Upper lobe of left lung (tissue), 6 donors: ENCODE data around the gene CD247. TPM values are rescaled to one million over a fixed set of nuclear protein-coding genes. Genes with fewer than 3 reads are reported as not detected.

Source experiments
- ATAC-seq, 2 donors: fragments of 200-7000 bp; cut with Tn5 transposase; one replicate each; pipeline ENCODE4 v1.9.1; 2022; ENCODE audit warnings: mild to moderate bottlenecking in 2 of 2, moderate library complexity in 2 of 2; ENCODE audit not compliant: low FRiP score in 2 of 2
- DNase-seq, 2 donors: peaks; one replicate each; pipeline ENCODE4 v3.0.0-alpha.2; 2019 to 2020
- H3K27ac ChIP-seq, 4 donors: fragments of 200-600 bp; sonication (generic); one replicate each; pipeline ENCODE4 v1.5.1; 2016 to 2019
- H3K27me3 ChIP-seq, 4 donors: fragments of 200-600 bp; sonication (generic); one replicate each; pipeline ENCODE4 v1.5.1; 2017 to 2019
- H3K36me3 ChIP-seq, 4 donors: fragments of 200-600 bp; sonication (generic); one replicate each; pipeline ENCODE4 v1.5.1; 2016 to 2019
- H3K4me1 ChIP-seq, 4 donors: fragments of 200-600 bp; sonication (generic); one replicate each; pipeline ENCODE4 v1.5.1; 2018 to 2019
- H3K4me3 ChIP-seq, 4 donors: fragments of 200-600 bp; sonication (generic); one replicate each; pipeline ENCODE4 v1.5.1; 2017 to 2019; ENCODE audit warnings: mild to moderate bottlenecking in 2 of 4, moderate library complexity in 1 of 4
- H3K9me3 ChIP-seq, 4 donors: fragments of 200-600 bp; sonication (generic); one replicate each; pipeline ENCODE4 v1.5.1; 2018 to 2019
- EP300 ChIP-seq, 4 donors: sonication (generic); formaldehyde crosslinking; IDR thresholded peaks; one replicate each; pipeline ENCODE4 v1.5.1; 2017; ENCODE audit warnings: antibody characterized with exemption in 4 of 4, control low read depth in 2 of 4
- POLR2A ChIP-seq, 4 donors: fragments of 450-650 bp; IDR thresholded peaks; one replicate each; pipeline ENCODE4 v1.5.1; 2016 to 2017; ENCODE audit warnings: antibody characterized with exemption in 4 of 4, mild to moderate bottlenecking in 2 of 4
- POLR2AphosphoS5 ChIP-seq, 2 donors: sonication (generic); formaldehyde crosslinking; IDR thresholded peaks; one replicate each; pipeline ENCODE4 v1.5.1; 2017; ENCODE audit warnings: antibody characterized with exemption in 2 of 2
- WGBS, 2 donors: methylation state at CpG; one replicate each; pipeline ENCODE4 v1.1.5; 2017 to 2018; 5-methylcytosine and 5-hydroxymethylcytosine counted together
- total RNA-seq, 6 donors: library from RNA; depleted of rRNA in 4 of 6; stranded (reverse); fragments of >200 nt in 4 of 6; gene quantifications; one replicate each; pipeline versions ENCODE4 v1.1.0 to v1.2.1, GENCODE V29; 2016 to 2021
- TF ChIP-seq, protein P1 (sequence below), 6 experiments: fragments of 450-650 bp in 4 of 6; fragments of 200-600 bp in 2 of 6; sonication (generic) in 2 of 6; IDR thresholded peaks; one replicate each; pipeline ENCODE4 v1.5.1; 2016 to 2019; ENCODE audit warnings: antibody characterized with exemption in 6 of 6
- donor health status: DM: no; HTN: no; CAD: no; lungs with moderate emphysema.
- donor health status: DM: no; HTN: yes; CAD: no; lungs with severe emphysema.

CD247 gene
- total RNA-seq, 6 donors from 2014 or later: 5.0 to 14.7 (median 8.7) TPM

GRCh38 chr1:167469280-167469965 is 48.9 kb downstream of the CD247 start:
- Histone ChIP-seq H3K4me3 (no peak overlapping the region), H3K27me3 (no peaks in the 10 kb centered on the region), H3K9me3 (no peaks in the 10 kb centered on the region), H3K36me3 (no peaks in the 10 kb centered on the region), H3K4me1 (peaks cover 0 to 4% (median 2%) of the 10 kb centered on the region in 4 donors), H3K27ac (no peak overlapping the region)
- TF ChIP-seq POLR2AphosphoS5 (IDR thresholded peaks at IDR 0.05): no peak
- TF ChIP-seq, protein P1, sequence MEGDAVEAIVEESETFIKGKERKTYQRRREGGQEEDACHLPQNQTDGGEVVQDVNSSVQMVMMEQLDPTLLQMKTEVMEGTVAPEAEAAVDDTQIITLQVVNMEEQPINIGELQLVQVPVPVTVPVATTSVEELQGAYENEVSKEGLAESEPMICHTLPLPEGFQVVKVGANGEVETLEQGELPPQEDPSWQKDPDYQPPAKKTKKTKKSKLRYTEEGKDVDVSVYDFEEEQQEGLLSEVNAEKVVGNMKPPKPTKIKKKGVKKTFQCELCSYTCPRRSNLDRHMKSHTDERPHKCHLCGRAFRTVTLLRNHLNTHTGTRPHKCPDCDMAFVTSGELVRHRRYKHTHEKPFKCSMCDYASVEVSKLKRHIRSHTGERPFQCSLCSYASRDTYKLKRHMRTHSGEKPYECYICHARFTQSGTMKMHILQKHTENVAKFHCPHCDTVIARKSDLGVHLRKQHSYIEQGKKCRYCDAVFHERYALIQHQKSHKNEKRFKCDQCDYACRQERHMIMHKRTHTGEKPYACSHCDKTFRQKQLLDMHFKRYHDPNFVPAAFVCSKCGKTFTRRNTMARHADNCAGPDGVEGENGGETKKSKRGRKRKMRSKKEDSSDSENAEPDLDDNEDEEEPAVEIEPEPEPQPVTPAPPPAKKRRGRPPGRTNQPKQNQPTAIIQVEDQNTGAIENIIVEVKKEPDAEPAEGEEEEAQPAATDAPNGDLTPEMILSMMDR (IDR thresholded peaks at IDR 0.05): no peak
- no peak for TF ChIP-seq POLR2A (IDR thresholded peaks at IDR 0.05)
- TF ChIP-seq EP300 (IDR thresholded peaks at IDR 0.05): no peak
- no peak for DNase-seq
- ATAC-seq: no peak
- 68 to 72% methylated on average over 7 of the region's 7 CpGs for WGBS, 2 donors

GRCh38 chr1:167467752-167468151 is 50.6 kb downstream of the CD247 start:
- TF ChIP-seq POLR2A (IDR thresholded peaks at IDR 0.05) (no peak), POLR2AphosphoS5 (IDR thresholded peaks at IDR 0.05) (no peak), EP300 (IDR thresholded peaks at IDR 0.05) (no peak)
- TF ChIP-seq, protein P1 (IDR thresholded peaks at IDR 0.05): no peak
- WGBS, 2 donors: 86 to 88% methylated on average over 9 of the region's 9 CpGs
- Histone ChIP-seq H3K4me3 (no peak overlapping the region), H3K27ac (no peak overlapping the region), H3K27me3 (no peaks in the 10 kb centered on the region), H3K36me3 (no peaks in the 10 kb centered on the region), H3K9me3 (no peaks in the 10 kb centered on the region), H3K4me1 (no peaks in the 10 kb centered on the region)
- no peak for ATAC-seq
- DNase-seq: no peak

DNA sequence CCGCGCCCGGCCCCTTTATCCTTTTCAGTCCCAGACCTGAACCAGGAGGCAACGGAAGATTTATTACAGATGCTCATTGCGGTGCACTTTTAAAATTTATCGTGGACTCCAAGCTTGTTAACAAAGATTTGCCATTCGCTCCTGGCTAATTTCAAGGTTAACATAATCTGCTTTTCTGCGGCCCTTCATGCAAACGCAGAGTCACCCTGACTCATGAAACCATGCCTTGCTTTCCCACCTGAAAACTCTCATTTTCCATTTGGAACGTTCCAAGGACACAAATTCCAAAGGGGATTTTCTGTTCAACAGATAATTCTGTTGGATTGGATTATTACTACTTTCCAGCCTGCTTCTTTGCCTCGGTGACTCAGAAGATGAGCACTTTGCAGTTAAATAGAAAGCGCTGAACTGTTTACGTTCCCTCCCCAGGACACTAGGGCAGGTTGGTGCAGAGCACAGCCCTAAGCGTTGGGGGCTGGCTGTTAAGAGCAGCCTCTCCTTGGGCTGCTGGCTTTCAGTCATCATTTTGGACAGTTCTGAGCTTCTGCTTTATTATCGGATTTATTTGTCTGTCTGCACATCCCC is 51.1 kb downstream of the CD247 start:
- 89% methylated on average over 15 of the region's 15 CpGs for WGBS, 2 donors
- no peak overlapping the region for H3K27ac ChIP-seq
- no peak for ATAC-seq
- DNase-seq: no peak
- TF ChIP-seq POLR2A (IDR thresholded peaks at IDR 0.05) (no peak), EP300 (IDR thresholded peaks at IDR 0.05) (no peak), POLR2AphosphoS5 (IDR thresholded peaks at IDR 0.05) (no peak)
- TF ChIP-seq, protein P1 (IDR thresholded peaks at IDR 0.05): no peak
- H3K4me1 ChIP-seq: no peaks in the 10 kb centered on the region
- no peaks in the 10 kb centered on the region for H3K9me3 ChIP-seq
- H3K4me3 ChIP-seq: no peak overlapping the region
- H3K36me3 ChIP-seq: no peaks in the 10 kb centered on the region
- no peaks in the 10 kb centered on the region for H3K27me3 ChIP-seq

GRCh38 chr1:167465743-167466142 is 52.6 kb downstream of the CD247 start:
- Histone ChIP-seq H3K27ac (no peak overlapping the region), H3K4me1 (no peaks in the 10 kb centered on the region), H3K36me3 (no peaks in the 10 kb centered on the region), H3K4me3 (no peak overlapping the region), H3K27me3 (no peaks in the 10 kb centered on the region), H3K9me3 (no peaks in the 10 kb centered on the region)
- 67 to 74% methylated on average over 1 of the region's 1 CpG for WGBS, 2 donors
- no peak for TF ChIP-seq POLR2AphosphoS5 (IDR thresholded peaks at IDR 0.05)
- TF ChIP-seq EP300 (IDR thresholded peaks at IDR 0.05): no peak
- TF ChIP-seq POLR2A (IDR thresholded peaks at IDR 0.05): no peak
- TF ChIP-seq, protein P1 (IDR thresholded peaks at IDR 0.05): no peak
- DNase-seq (no peak), ATAC-seq (no peak)

DNA sequence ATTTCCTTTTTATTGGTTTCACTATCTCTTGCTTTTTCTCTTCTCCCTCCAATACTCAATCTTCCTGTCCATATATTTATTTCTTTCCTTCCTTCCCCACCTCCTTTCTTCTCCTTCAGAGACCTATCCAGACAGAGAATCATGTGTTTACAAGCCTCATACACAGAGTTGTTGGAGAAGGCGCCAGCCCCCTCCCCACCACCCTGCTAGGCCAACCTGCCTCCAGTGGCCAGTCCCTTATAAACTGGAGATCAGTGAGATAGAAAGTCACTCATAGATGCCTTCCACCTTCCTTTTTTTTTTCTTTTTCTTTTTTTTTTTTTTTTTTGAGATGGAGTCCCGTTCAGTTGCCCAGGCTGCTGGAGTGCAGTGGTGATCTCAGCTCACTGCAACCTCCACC is 53.3 kb downstream of the CD247 start:
- 88 to 91% methylated on average over 2 of the region's 2 CpGs for WGBS, 2 donors
- Histone ChIP-seq H3K27ac (no peak overlapping the region), H3K4me1 (no peaks in the 10 kb centered on the region), H3K27me3 (no peaks in the 10 kb centered on the region), H3K9me3 (no peaks in the 10 kb centered on the region), H3K4me3 (no peak overlapping the region), H3K36me3 (no peaks in the 10 kb centered on the region)
- DNase-seq: no peak
- TF ChIP-seq EP300 (IDR thresholded peaks at IDR 0.05) (no peak), POLR2A (IDR thresholded peaks at IDR 0.05) (no peak), POLR2AphosphoS5 (IDR thresholded peaks at IDR 0.05) (no peak)
- TF ChIP-seq, protein P1 (IDR thresholded peaks at IDR 0.05): no peak
- no peak for ATAC-seq
